ENCODE data around the gene HYAL1.
"Not testable (repeated sequence)": the region's sequence is repeated elsewhere in the genome, so short reads cannot be mapped to it uniquely, and the experiment has no call there.

HYAL1 gene

DNA sequence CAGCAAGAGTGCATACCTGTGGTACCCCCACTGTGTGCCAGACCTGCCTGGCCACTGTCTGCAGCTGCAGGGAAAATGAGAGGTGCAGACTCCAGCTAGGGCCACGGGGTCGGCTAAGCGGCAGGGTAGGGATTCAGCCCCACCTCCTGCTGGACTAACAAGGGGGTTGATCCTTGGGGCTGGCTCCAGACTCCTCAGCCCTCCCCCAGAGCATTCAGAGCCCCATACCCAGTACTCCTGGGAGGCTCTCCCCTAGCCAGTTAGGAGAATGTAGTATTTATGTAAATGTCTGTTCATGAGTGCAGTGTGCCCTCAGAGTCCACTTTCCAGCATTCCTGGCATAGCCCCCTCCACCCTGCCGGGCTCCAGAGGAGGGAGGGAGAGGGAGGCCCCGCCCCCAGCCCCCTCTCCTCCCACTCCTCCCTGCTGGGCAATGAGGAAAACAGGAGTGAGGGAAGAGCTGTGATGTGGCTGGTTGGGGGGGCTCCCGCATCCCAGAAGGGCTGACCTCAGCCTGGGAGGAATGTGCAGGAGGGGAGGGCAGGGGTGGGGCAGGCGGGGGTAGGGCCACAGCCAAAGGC is 38.9 kb downstream of the HYAL1 start:
- no peak for TF ChIP-seq PAX5 (IDR thresholded peaks at IDR 0.05; ENCODE audit: insufficient read depth, low read length, severe bottlenecking)
- no peak for TF ChIP-seq POLR2AphosphoS5 (IDR thresholded peaks at IDR 0.05; ENCODE audit: low read depth, low read length)
- no peak for TF ChIP-seq POLR2A (IDR thresholded peaks at IDR 0.05; ENCODE audit: low read depth, low read length)
- no peak for TF ChIP-seq TAF1 (IDR thresholded peaks at IDR 0.05; ENCODE audit: low read depth, low read length)
- no peak for TF ChIP-seq SPI1 (IDR thresholded peaks at IDR 0.05; ENCODE audit: low read depth, low read length)
- no peak for TF ChIP-seq POU2F2 (IDR thresholded peaks at IDR 0.05; ENCODE audit: low read depth, low read length)
- DNase-seq (ENCODE audit: insufficient read length, low spot score) (no peak), FAIRE-seq (no peak)

GRCh38 chr3:50263478-50264382 is 39.6 kb downstream of the HYAL1 start:
- TF ChIP-seq POLR2A (IDR thresholded peaks at IDR 0.05; ENCODE audit: low read depth, low read length) (no peak), POLR2AphosphoS5 (IDR thresholded peaks at IDR 0.05; ENCODE audit: low read depth, low read length) (no peak), POU2F2 (IDR thresholded peaks at IDR 0.05; ENCODE audit: low read depth, low read length) (no peak), SPI1 (IDR thresholded peaks at IDR 0.05; ENCODE audit: low read depth, low read length) (no peak), PAX5 (IDR thresholded peaks at IDR 0.05; ENCODE audit: insufficient read depth, low read length, severe bottlenecking) (no peak), TAF1 (IDR thresholded peaks at IDR 0.05; ENCODE audit: low read depth, low read length) (no peak)
- FAIRE-seq: no peak
- DNase-seq (ENCODE audit: insufficient read length, low spot score): no peak

GRCh38 chr3:50262778-50263177 is 40.6 kb downstream of the HYAL1 start:
- no peak for DNase-seq (ENCODE audit: insufficient read length, low spot score)
- TF ChIP-seq POLR2AphosphoS5 (IDR thresholded peaks at IDR 0.05; ENCODE audit: low read depth, low read length) (no peak), TAF1 (IDR thresholded peaks at IDR 0.05; ENCODE audit: low read depth, low read length) (no peak), POLR2A (IDR thresholded peaks at IDR 0.05; ENCODE audit: low read depth, low read length) (no peak), SPI1 (IDR thresholded peaks at IDR 0.05; ENCODE audit: low read depth, low read length) (no peak), PAX5 (IDR thresholded peaks at IDR 0.05; ENCODE audit: insufficient read depth, low read length, severe bottlenecking) (no peak)
- FAIRE-seq: no peak

DNA sequence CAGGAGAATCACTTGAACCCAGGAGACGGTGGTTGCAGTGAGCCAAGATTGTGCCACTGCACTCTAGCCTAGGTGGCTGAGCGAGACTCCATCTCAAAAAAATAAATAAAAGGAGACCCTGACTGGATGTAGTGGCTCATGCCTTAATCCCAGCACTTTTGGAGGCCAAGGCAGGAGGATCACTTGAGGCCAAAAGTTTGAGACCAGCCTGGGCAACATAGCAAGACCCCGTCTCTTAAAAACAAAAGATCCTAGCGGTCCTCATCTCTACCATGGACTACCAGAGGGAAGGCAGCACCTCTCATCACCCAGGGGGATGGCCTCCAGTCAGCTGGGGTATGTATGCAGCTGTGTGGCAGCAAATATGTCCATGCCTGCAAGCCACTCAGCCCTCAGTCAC is 41.2 kb downstream of the HYAL1 start:
- DNase-seq (ENCODE audit: insufficient read length, low spot score); FAIRE-seq: not testable (repeated sequence)

DNA sequence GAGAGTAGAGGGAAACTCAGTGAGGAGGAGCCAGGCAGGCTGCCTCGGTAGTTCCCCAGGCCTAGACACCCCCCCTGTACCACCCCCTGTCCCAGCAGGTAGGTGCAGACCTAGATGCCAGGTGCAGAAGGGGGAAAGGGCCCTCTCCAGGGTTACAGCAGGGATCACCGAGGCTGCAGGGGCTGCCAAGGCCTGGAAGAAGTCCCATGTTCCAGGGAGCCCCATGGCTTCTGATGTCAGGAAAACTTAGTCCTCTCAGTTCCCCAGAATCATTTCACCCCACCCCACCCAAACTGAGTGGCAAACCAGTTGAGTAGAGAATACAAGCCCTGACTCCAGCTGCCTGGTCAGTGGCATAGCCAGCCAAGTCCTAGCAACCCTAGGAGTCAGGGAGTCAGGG is 41.9 kb downstream of the HYAL1 start:
- FAIRE-seq (no peak), DNase-seq (ENCODE audit: insufficient read length, low spot score) (no peak)
- TF ChIP-seq TAF1 (IDR thresholded peaks at IDR 0.05; ENCODE audit: low read depth, low read length): no peak
- no peak for TF ChIP-seq POU2F2 (IDR thresholded peaks at IDR 0.05; ENCODE audit: low read depth, low read length)
- TF ChIP-seq SPI1 (IDR thresholded peaks at IDR 0.05; ENCODE audit: low read depth, low read length): no peak
- TF ChIP-seq POLR2AphosphoS5 (IDR thresholded peaks at IDR 0.05; ENCODE audit: low read depth, low read length): no peak
- TF ChIP-seq POLR2A (IDR thresholded peaks at IDR 0.05; ENCODE audit: low read depth, low read length): no peak
- TF ChIP-seq PAX5 (IDR thresholded peaks at IDR 0.05; ENCODE audit: insufficient read depth, low read length, severe bottlenecking): no peak

DNA sequence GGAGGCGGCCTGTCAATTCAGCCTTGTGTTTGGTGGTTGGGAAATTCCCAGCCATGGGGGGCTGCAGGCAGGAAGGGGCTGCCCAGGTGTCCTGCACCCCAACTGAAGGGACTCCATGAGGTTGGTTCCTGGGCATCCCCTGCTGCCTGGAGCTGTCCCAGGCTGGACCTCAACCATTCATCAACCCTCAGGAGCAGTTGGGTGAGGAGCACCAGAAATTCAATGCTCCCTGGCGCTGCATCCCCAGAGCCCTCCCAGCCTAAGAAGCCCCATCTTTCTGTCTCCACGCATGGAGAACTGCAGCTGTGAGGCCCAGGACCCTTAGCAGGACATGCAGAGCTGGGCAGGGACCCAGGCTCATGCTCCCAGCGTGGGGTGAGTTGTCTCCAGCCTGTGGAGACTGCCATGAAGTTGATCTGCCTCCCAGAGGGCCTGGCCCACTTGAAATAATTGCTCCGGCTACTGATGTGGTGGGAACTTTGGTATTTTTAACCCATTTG is 42.4 kb downstream of the HYAL1 start:
- DNase-seq (ENCODE audit: insufficient read length, low spot score) (no peak), FAIRE-seq (peak; percentile 20)
- no peak for TF ChIP-seq PAX5 (IDR thresholded peaks at IDR 0.05; ENCODE audit: insufficient read depth, low read length, severe bottlenecking)
- no peak for TF ChIP-seq POLR2AphosphoS5 (IDR thresholded peaks at IDR 0.05; ENCODE audit: low read depth, low read length)
- no peak for TF ChIP-seq POU2F2 (IDR thresholded peaks at IDR 0.05; ENCODE audit: low read depth, low read length)
- TF ChIP-seq TAF1 (IDR thresholded peaks at IDR 0.05; ENCODE audit: low read depth, low read length): no peak
- TF ChIP-seq SPI1 (IDR thresholded peaks at IDR 0.05; ENCODE audit: low read depth, low read length): no peak
- no peak for TF ChIP-seq POLR2A (IDR thresholded peaks at IDR 0.05; ENCODE audit: low read depth, low read length)

GRCh38 chr3:50260027-50260941 is 43.1 kb downstream of the HYAL1 start:
- TF ChIP-seq POLR2A (IDR thresholded peaks at IDR 0.05; ENCODE audit: low read depth, low read length) (no peak), PAX5 (IDR thresholded peaks at IDR 0.05; ENCODE audit: insufficient read depth, low read length, severe bottlenecking) (peak; percentile 90), POU2F2 (IDR thresholded peaks at IDR 0.05; ENCODE audit: low read depth, low read length) (0 out of 2 replicates have a peak, but pooled peaks have one; percentile 37)
- DNase-seq (ENCODE audit: insufficient read length, low spot score) (peak; percentile 100), FAIRE-seq (peak; percentile 97)

GRCh38 chr3:50259432-50260026 is 43.8 kb downstream of the HYAL1 start:
- DNase-seq (ENCODE audit: insufficient read length, low spot score) (no peak), FAIRE-seq (peak; percentile 20)
- TF ChIP-seq POLR2AphosphoS5 (IDR thresholded peaks at IDR 0.05; ENCODE audit: low read depth, low read length) (no peak), SPI1 (IDR thresholded peaks at IDR 0.05; ENCODE audit: low read depth, low read length) (no peak), PAX5 (IDR thresholded peaks at IDR 0.05; ENCODE audit: insufficient read depth, low read length, severe bottlenecking) (no peak), TAF1 (IDR thresholded peaks at IDR 0.05; ENCODE audit: low read depth, low read length) (no peak), POLR2A (IDR thresholded peaks at IDR 0.05; ENCODE audit: low read depth, low read length) (no peak), POU2F2 (IDR thresholded peaks at IDR 0.05; ENCODE audit: low read depth, low read length) (no peak)

- DNase-seq (ENCODE audit: insufficient read length, low spot score) (no peak), FAIRE-seq (no peak)
- TF ChIP-seq POU2F2 (IDR thresholded peaks at IDR 0.05; ENCODE audit: low read depth, low read length) (no peak), POLR2A (IDR thresholded peaks at IDR 0.05; ENCODE audit: low read depth, low read length) (no peak), SPI1 (IDR thresholded peaks at IDR 0.05; ENCODE audit: low read depth, low read length) (no peak), PAX5 (IDR thresholded peaks at IDR 0.05; ENCODE audit: insufficient read depth, low read length, severe bottlenecking) (no peak), POLR2AphosphoS5 (IDR thresholded peaks at IDR 0.05; ENCODE audit: low read depth, low read length) (no peak), TAF1 (IDR thresholded peaks at IDR 0.05; ENCODE audit: low read depth, low read length) (no peak)
Measured at GRCh38 chr3:50258979-50259378, 44.4 kb downstream of the HYAL1 start.
